NCI-H2081 treated with DMSO at 0.1 percent for 48 hours (cell line): ENCODE results near the gene CNTNAP5.

Experiments used
- DNase-seq: peaks from one replicate; lab custom pipeline; 2025; lab: John Stamatoyannopoulos, UW

CNTNAP5 gene

DNA sequence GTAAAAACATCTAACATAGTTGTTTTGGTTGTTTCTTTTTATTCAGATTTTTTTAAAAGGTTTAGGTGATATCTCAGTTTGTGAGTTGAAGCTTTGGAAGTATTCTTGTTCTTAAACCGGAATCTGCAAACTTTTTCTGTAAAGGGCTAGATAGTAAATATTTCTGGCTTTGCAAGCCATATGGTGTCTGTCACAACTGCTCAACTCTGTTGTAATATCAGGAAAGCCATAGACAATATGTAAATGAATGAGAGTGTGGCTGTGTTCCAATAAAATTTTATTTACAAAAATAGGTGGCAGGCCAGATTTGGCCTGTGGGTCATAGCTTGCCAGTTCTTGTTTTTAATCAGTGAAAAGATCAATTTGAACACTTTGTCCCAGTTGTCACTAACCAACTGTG is 134.1 kb downstream of the CNTNAP5 start:
- DNase-seq, result no peak

DNA sequence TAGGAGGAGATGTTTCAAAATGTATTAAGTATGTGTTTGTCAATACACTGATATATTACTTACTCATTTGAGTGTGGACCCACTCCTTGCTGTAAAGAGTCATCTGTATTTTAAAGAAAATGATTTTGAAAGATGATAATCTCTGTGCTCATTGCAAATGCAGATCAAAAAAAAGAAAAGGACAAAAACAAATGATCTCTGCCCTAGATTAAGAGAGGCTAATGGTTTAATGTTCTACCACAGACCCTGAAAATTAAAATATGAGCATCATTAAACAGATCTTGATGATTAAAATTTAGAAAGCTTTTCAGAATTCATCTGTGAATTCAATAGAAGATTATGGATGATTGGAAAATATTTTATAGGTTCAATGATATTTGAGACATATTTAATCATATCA is 136.5 kb downstream of the CNTNAP5 start:
- DNase-seq, result no peak

DNA sequence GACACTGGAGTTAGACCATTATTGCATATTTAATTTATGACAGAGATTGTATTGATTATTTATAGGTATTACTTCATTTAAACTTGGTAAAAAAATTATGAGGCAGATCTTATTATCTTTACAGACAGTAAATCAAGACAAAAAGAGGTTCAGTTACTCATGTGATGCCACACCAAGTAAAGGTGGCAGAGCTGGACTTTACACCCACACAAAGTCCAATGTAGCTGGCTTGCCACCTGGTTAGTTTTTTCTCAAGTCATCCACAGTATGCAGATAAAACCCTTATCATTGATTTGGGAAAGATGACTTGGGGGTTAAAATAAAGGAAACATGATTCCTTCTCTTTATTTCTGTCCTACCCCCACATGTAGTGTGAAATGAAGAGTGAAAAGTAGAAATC is 137.2 kb downstream of the CNTNAP5 start:
- DNase-seq, result no peak

DNA sequence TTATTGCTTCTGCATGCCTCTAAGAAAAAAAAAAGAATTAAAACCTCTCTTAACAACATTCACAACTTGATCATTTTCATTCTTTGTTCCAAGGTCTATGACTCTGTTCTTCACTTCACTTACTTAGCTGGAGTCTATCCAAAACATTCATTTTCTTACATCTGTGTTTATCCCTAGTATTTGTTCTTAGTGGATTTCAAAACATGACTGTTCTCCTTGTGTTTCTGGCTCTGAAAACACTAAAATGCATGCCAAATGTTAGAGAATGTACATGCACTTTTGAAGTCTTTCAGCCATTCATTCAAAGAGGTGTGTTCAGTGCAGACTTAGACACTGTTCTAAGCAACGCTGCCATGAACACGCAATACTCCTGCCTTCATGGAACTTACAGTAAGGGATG is 138.8 kb downstream of the CNTNAP5 start:
- no peak for DNase-seq

DNA sequence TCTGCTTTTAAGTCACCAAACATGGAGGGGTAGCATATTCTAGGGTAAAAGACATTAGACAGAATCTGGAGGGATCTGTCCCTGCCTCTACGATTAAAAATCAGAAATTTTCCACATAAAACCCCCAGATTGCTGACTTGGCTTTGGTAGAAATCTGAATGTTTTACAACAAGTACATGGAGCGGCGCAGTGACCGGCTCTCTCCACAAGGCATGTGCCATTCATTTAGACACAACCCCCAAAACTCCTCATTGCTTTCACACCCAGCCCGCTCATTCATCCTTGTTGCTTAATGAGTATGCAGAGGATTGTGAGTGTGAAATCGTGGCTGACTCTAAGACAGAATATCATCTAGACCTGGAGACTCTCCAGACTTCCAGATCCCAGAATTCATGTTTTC is 140.6 kb downstream of the CNTNAP5 start:
- DNase-seq, result no peak

DNA sequence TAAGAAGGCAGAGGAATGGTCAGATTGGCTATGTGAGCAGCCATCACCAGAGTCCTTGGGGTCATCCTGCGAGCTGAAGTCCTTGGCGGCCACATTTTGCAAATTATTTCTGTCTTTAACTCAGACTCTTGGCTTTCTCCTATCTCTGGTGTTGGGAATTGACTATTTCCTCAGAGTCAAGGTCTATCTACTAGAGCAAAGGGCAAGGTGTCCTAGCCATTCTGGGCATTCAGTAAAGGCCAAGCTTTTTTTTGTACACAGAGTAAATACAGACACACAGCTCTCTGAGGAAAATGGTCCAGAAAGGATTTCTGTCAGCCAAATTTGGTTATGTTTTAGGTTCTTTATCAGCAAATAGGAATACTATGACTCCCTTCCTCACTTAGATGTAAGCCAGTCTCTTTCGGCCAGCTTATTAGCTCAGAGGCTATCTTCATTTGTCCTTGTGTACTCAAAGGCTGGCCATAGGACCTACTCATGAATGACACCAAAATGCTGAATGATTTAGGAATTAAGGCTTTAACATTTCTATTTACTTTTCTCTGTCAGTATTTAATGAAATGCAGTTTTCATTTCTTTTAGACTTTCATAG is 146.5 kb downstream of the CNTNAP5 start:
- DNase-seq, result no peak

DNA sequence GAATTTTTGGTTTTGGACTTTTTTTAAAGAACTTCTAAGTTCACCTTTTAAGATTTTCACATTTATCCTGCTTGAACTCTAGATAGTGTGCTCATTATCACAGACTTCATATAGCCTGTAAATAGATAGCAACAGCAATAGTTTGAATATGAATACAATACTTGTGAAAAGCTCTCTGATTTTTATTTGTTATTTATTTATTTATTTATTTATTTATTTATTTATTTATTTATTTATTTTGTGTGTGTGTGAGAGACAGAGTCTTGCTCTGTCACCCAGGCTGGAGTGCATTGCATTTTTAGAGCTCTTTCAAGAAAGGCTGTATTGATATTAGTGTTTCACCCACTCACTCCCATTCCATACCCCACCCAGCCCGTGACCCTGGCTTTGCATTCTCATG is 153.6 kb downstream of the CNTNAP5 start:
- no peak for DNase-seq

DNA sequence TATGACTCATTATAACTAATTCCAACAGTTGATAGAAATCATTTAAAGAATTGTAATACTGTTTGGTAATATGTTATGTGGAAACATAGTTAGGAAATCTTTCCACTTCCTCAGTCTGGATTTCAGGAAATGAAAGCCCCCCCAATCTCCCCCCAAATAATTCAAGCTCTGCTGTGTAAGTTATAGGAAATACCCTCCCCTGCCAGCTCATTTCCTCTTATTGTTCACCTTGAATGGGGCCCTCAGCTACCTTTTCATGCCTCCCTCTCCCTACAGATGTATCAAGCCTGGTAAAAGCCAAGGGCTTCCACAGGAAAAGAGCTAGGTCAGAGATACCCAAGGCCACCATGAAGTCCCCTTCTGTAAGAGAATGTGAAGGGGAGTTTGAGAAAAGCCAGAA is 155.5 kb downstream of the CNTNAP5 start:
- no peak for DNase-seq

DNA sequence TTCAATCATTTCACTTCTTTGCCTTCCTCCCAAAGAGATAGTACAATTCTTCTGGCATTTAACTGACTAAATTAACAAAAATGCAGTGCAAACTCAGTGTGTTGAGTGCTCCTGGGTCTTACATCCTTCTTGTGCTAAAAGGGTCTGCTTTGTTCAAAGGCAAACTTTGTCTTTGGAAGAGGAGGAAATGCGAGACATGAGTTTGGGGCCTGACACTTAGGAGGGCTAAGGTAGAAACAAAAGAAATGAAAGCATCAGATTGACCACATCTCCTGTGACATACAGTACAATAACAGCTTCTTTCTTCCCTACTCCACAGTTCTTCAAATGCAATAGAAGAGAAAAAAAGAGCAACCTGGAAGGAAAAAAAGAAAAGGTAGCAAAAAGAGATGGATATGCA is 161.7 kb downstream of the CNTNAP5 start:
- no peak for DNase-seq

DNA sequence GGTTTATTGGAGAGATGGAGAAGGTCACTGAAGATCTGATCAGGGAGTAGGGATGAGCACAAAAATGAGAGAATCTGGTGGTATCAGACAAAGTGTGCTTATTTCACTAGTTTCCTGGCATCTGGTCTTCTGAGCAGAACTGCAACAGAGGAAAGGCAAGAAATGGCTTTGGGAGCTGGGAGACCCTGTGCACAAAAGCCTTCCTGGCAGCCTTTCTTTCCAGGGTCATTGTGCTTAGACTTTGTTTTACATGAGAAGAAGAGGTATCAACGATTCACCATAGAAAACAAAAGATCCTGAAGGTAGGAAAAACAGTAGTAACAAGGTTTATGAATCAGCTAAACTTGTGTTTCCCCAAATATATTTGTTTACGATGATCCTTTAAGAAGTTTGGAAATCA is 162.9 kb downstream of the CNTNAP5 start:
- no peak for DNase-seq

DNA sequence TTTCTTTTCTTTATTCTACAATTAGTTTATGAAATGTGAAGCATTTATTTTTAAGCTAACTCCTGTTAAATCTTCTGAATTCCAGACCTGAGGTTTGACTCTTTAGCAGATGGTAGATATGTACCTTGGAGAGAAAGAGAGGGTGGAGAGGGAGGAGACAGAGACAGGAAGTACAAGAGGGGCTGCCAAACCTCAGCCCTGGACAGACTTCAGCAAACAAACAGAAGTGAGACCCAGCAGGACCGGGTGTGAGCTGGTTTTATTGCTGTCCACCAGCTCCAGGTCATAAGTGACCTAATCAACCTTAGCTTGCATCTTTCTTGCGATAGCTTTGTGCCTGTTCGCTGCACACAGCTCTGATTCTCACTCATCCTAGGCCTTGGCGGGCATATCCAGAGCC is 168.6 kb downstream of the CNTNAP5 start:
- DNase-seq, result no peak

DNA sequence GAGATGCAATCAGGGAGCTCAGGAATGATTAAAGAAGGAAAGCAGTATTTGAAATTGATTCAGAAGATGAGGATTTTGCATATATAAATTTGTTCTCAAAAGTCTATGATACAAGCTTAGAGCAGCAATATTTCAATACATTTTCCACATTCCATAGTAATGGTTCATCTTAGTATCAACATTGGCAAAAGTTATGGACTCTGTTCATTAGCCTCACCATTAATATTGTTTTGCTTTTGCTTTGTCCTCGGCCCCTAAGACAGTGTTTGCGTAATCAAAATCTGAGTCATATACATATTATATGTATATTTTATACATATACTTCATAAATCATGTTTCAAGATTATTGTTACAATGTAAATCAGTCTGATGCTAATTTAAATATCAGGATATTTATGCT is 176.6 kb downstream of the CNTNAP5 start:
- DNase-seq, result no peak

DNA sequence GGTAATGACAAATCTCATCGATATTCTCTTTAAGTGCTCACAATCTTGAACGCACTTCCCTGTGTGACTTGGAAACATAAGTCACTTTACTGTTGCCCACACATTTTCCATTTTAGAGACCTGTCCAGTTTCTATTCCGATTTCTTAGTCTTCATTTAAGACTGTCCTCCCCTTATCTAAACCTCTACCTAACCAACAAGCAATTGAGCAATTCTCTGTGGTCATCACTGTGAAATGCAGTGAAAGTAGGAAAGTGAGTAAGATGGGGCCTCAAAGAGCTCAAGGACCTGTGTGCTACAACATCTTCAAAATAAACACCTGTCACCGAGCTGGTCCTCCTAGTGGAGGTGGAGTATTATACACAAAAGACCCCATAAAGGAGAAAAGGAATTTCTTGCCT is 184.4 kb downstream of the CNTNAP5 start:
- no peak for DNase-seq

DNA sequence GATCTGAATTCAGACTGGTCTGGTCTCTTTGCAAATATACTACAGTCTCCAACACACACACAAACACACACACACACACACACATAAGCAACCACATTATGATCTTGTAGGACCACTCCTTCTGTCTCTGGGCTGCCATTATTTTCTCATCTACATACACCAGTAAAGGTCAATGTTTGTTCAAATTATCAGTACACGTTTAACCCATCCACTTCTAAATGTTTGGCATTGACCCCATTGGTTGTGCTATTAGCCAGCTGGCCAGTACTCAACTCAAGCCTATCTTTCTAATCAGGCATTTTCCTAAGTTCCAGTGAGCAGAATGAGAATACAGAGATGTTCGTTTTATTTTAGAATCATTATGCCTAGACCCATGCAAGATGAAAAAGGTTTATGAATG is 186.4 kb downstream of the CNTNAP5 start:
- DNase-seq, result no peak

DNA sequence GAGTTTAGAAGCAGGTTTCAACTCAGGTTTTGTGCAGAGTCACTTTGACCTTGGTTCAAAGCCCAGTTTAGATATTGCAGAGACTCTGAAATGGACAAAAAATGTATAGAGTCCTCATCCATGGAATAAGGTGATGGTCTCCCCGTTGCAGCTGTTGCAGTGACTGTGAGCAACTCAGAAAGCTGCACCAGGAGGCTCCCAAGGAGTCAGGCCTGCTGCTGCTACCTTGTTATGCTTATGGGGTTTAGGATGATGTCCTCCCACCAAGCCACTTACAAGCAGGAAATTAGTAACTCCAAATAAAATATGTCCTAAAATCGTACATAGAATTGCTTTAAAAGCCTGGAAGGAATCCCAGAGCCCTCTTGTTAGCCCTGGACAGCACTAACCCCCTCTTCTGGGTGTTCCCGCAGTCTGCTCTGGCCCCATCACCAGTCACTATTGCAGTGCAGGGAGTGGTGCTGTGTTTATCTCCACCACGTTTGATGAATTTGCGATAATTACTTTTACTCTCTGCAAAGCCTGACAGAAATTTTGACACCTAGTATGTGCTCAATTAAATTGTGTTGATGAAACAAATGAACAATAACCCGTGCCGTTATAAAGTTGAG is 189.0 kb downstream of the CNTNAP5 start:
- no peak for DNase-seq

DNA sequence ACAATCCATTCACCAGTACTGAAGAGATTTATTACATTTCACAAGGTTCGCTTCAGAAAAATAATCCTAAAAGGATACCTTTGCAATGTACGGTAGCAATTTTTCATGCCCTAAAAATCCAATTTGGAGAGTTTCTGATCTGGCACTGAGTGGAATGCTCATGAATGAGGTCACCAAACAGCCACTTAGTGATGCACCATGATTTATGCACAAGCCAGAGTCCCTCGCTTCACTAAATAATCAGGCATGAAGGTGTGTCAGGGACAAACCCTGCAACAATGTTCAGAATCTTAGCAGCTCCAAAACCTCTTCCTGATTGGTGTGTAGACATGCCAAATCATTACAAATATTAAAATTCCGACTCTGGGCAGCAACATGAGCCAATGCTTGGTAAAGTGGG is 221.1 kb downstream of the CNTNAP5 start:
- no peak for DNase-seq

DNA sequence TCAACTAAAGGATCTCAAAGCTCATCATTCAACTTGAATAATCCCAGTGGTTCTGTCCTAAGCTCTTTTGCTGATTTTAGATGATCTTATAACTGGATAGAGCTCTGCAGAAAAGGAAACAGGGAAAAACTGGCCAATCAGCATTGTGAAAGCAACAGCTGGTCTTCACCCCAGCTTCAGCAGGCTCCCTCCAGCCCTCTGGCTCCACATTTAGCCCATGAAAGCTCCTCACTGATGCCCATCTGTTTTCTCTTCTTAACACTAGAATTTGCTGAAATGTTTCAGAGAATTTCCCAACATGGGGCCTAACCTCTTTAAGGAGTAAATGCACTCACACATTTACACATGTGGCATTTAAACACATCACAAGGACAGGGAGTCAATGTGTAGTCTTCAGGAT is 223.3 kb downstream of the CNTNAP5 start:
- no peak for DNase-seq

DNA sequence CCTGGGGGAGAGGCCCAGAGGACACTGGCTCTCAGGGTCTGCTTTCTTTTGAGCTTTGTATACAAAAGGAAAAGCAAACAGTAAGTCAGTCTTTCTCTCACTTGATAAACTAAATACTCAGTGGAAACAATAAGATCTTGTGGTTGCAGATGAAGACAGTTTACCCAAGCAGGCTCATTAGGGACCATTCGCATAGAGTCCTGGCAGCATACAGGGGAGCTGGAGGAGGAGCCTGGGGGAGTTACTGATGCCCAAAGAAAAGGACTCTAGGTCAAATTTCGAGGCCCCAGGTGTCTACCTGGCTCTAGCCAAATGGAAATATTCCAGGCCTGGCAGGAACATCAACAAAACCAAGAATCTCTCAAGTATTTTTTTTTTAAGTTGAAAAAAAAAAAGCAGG is 225.3 kb downstream of the CNTNAP5 start:
- no peak for DNase-seq

DNA sequence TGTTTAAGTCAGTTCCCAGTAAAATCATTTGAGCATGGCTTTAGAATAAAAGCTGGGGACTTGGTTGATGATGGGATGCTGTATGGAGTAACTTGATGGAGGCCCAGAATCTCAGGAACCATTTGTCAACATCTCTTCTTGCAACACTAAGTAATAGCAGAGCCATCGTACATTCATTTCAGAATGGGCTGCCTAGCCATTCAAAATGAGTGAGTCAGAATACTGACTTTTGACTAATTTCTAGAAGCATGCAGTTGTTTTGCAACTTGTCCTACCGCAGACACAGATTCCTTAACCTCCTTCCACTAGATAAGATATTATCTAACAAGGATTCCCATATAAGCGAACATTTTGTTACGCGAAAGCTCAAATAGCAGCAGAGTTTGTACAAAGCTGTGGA is 229.5 kb downstream of the CNTNAP5 start:
- DNase-seq, result no peak

DNA sequence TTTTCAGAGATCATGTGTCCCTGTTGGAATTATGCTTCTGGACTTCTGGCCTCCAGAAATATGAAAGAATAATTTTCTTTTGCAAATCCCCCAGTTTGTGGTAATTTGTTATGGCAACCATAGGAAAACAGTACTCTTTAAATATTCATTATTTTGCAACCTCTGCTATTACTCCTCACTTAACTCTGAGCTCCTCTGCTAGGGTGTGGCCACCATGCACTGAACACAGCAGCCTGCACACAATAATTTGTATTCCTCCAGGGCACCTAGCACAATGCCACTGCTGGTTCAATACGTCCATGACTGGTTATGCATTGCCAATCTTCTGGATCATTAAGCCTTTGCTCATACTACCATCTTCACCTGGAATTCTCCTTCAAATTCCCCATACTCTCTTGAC is 232.0 kb downstream of the CNTNAP5 start:
- DNase-seq, result no peak

DNA sequence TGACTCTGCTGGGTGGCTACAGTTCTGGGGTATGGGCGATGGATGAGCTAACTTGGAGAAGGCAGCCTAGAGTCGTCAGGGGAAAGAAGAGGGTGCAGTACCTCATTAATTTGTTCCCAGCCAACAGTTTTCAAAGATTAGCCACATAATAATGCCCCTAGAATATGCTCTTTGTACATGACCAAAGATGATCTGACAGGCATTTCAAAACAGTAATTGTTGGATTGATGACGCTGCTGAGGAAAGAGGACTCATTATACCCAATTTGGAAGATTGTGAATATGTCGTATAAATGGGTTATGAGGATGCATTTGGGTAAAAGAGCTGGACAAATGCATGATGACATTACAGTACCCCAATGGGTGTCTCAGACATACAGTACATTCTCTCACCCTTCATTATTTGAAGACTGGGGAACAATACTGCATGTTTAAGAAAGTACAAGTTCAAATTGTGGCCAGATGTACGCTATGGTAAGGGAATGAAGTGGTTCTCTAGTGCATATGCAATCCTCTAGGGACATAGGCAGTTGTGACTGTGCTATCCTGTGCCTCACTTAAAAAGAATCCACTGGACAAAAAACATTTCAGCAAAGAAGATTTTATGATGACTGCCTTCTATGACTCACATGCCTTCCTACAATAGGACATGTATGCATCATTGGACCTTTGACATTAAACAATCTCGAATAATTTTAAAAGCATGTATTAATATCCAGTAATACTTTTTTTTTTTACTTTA is 233.2 kb downstream of the CNTNAP5 start:
- DNase-seq, result no peak

DNA sequence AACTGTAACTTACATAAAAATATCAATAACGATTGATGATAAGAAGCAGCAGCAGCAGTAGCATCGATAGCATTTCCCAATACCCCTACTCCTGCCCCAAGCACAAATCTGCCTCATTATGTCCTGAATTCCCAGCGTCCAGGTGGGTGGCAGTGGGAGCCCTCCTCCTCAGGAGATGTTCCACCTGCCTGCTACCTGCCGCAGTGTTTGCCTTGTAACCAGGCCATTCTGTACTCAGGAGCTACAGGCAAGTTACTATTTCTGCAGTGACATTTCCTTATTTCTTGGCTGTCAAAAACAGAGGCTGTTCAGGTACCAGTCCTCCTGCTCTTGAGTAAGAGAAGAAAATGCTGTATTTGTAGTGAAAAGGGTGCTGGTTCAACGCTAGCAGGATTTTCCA is 236.4 kb downstream of the CNTNAP5 start:
- DNase-seq, result no peak

DNA sequence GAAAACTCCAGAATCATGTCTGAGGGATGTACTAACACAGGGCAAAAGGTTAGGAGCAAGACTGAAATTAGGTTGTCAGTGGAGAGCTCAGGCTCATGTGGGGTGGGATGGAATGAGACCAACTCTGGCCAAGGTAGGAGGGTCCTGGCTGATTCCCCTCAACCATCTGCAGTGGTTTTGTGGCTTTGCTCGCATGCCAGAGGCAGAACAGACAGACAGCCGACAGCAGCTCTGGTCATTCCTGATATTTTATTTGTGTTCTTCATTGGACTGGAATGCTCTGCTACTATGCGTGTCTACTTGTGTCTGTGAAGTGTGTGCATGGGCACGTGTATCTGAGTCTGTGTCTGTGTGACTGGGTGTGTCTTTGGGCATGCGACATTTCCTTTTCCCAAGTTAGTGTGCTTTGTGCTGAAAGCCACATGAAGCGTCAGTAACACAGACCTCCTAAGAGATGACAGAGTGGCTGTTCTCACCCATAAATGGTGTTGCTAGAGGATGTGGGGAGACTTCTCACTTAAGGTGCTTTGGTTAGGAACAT is 239.5 kb downstream of the CNTNAP5 start:
- DNase-seq, result no peak

DNA sequence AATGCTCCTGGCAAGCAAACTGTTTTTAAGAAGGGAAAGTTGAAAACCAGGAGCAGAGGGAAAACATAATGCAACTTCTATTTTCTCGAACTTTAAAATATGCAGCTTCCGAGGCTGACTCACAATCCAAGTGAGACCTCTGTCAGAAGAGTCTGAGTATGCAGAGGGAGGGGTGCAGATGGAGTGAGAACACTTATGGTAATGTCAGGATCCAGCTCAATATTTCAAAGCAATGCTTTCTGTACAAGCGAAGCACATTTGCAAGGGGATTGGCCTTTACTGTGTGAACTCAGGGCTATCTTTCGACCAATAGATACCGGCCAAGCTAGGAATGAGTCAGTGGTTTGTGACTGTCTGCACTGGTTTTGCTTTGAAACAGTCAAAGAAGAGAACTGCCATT is 242.7 kb downstream of the CNTNAP5 start:
- DNase-seq, result no peak
